Natural killer cell (primary cell): ENCODE data around the gene SEMA6B. TPM values are rescaled to one million over a fixed set of nuclear protein-coding genes. Genes with fewer than 3 reads are reported as not detected.

Experiments
- ATAC-seq, 3 donors: fragments of 150-1000 bp in 2 of 3; fragments of 200-7000 bp in 1 of 3; cut with Tn5 transposase; 1 replicate in 1 of 3; 2 replicates in 2 of 3; pipeline ENCODE4 v1.10.0; 2021; ENCODE audit warnings: mild to moderate bottlenecking in 2 of 3, moderate library complexity in 2 of 3
- DNase-seq, 2 donors: peaks; one replicate each; pipeline versions ENCODE4 v3.0.0 to v3.0.0-alpha.2; 2013 to 2021; ENCODE audit warnings: mixed read lengths in 1 of 2
- H3K27ac ChIP-seq: one replicate; pipeline ENCODE4 v1.5.1; 2013; ENCODE audit warnings: mild to moderate bottlenecking, low read length
- H3K27me3 ChIP-seq: one replicate; pipeline ENCODE4 v1.6.1; 2013; ENCODE audit warnings: low read length; ENCODE audit not compliant: control insufficient read depth, insufficient read depth
- H3K36me3 ChIP-seq: one replicate; pipeline ENCODE4 v1.6.1; 2013; ENCODE audit warnings: low read length; ENCODE audit not compliant: control insufficient read depth, insufficient read depth
- H3K4me1 ChIP-seq: one replicate; pipeline ENCODE4 v1.6.1; 2013; ENCODE audit warnings: low read length; ENCODE audit not compliant: control insufficient read depth, insufficient read depth
- H3K4me3 ChIP-seq: one replicate; pipeline ENCODE4 v1.5.1; 2013; ENCODE audit warnings: low read length
- H3K9me3 ChIP-seq: one replicate; pipeline ENCODE4 v1.6.1; 2013; ENCODE audit warnings: low read length; ENCODE audit not compliant: control insufficient read depth, insufficient read depth
- H3K27ac Mint-ChIP-seq, 2 donors: one replicate each; pipeline ENCODE4 v1.8.0; 2022; ENCODE audit warnings: mild to moderate bottlenecking in 2 of 2, mixed read lengths in 2 of 2, moderate library complexity in 1 of 2
- H3K27me3 Mint-ChIP-seq, 2 donors: one replicate each; pipeline ENCODE4 v1.8.0; 2022; ENCODE audit warnings: low read depth in 2 of 2, mixed read lengths in 2 of 2
- H3K36me3 Mint-ChIP-seq: one replicate; pipeline ENCODE4 v1.8.0; 2022; ENCODE audit warnings: mixed read lengths
- H3K4me1 Mint-ChIP-seq, 2 donors: one replicate each; pipeline ENCODE4 v1.8.0; 2022; ENCODE audit warnings: mixed read lengths in 2 of 2
- H3K4me3 Mint-ChIP-seq: one replicate; pipeline ENCODE4 v1.8.0; 2022; ENCODE audit warnings: mild to moderate bottlenecking, moderate library complexity, mixed read lengths
- H3K9me3 Mint-ChIP-seq, 2 donors: one replicate each; pipeline ENCODE4 v1.8.0; 2022; ENCODE audit warnings: mixed read lengths in 2 of 2
- WGBS: methylation state at CpG from one replicate; pipeline ENCODE4 v1.1.7; 2013; ENCODE audit warnings: missing lambda C conversion rate; ENCODE audit not compliant: insufficient coverage; 5-methylcytosine and 5-hydroxymethylcytosine counted together
- intact Hi-C: fragments of 100-400 bp; cut with micrococcal nuclease; formaldehyde crosslinking; loops from one replicate; pipeline ENCODE4 v1.14.2; 2022
- total RNA-seq, 4 donors: library from RNA; stranded (reverse); fragments of 120-200 nt in 1 of 4; gene quantifications; one replicate each; pipeline versions ENCODE4 v1.2.3 to v1.2.4, GENCODE V29; 2013 to 2022
- TF ChIP-seq, protein P1 (sequence below): fragments of 200-600 bp; IDR thresholded peaks from one replicate; pipeline ENCODE4 v1.8.0; 2022; ENCODE audit warnings: antibody characterized with exemption

The SEMA6B gene
- total RNA-seq, 3 donors from 2014 or later (not counting 1 experiment from before 2014, with no cell fraction given) = 0.50 to 5.4 TPM; not detected in 1

DNA sequence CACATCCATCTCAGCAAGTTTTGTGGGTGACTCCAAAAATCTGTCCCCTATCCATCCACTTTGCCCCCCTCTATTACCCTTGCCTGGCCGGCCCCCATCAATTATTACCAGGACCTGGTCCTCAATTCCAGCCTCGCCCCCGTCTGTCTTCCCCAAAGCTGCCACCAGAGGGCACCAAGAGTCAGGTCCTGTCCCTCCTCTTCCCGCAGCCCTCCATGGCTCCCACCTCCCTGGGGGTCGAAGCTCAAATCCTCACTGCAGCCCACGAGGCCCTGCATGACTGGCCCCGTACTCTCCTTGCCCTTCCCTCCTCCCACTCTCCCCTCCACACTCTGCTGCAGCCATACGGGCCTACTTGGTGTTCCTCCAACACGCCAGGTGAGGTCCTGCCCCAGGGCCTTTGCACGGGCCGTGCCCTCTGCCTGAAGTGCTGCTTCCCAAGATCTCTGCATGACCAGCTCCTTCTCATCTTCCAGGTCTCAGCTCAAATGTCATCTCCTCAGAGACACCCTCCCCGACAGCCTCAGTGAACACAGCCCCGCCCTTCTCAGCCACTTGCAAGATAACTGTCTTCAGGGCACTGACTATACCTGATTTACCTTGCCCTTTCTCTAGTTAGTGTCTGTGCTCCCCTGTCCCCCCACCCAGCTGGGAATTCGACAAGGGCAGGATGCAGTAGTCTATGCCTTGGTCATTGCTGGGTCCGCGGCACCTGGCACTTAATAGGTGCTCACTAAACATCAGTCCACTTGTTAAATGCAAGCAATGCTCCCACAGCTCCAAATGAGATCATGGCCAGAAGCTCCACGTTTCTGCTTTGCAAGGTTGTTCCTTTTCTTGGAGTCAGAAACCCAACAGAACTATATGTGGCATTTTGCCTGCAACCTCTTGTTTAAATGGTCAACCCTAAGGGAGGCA is 16.8 kb upstream of the SEMA6B start:
- DNase-seq = peak; percentile 62 to 77
- no peaks in the 10 kb centered on the region for H3K9me3 Mint-ChIP-seq
- TF ChIP-seq, protein P1, sequence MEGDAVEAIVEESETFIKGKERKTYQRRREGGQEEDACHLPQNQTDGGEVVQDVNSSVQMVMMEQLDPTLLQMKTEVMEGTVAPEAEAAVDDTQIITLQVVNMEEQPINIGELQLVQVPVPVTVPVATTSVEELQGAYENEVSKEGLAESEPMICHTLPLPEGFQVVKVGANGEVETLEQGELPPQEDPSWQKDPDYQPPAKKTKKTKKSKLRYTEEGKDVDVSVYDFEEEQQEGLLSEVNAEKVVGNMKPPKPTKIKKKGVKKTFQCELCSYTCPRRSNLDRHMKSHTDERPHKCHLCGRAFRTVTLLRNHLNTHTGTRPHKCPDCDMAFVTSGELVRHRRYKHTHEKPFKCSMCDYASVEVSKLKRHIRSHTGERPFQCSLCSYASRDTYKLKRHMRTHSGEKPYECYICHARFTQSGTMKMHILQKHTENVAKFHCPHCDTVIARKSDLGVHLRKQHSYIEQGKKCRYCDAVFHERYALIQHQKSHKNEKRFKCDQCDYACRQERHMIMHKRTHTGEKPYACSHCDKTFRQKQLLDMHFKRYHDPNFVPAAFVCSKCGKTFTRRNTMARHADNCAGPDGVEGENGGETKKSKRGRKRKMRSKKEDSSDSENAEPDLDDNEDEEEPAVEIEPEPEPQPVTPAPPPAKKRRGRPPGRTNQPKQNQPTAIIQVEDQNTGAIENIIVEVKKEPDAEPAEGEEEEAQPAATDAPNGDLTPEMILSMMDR = peak; percentile 67
- Histone ChIP-seq H3K27ac (no peak overlapping the region), H3K36me3 (no peaks in the 10 kb centered on the region), H3K4me1 (peaks cover 4% of the 10 kb centered on the region), H3K9me3 (no peaks in the 10 kb centered on the region), H3K27me3 (peaks cover 14% of the 10 kb centered on the region), H3K4me3 (no peak overlapping the region)
- 59% methylated on average over 17 of the region's 17 CpGs for WGBS
- intact Hi-C loops = loop anchor here (1.0 to 10.0 kb wide), 2 partner anchors 60 to 229 kb away; no protein-coding TSS in a partner anchor
- H3K36me3 Mint-ChIP-seq = no peaks in the 10 kb centered on the region
- H3K27ac Mint-ChIP-seq = no peak overlapping the region
- ATAC-seq = peak; percentile 62 to 76 (median 71)
- H3K4me1 Mint-ChIP-seq = peaks cover 0 to 3% of the 10 kb centered on the region in 2 donors
- H3K27me3 Mint-ChIP-seq = peaks cover 21 to 32% of the 10 kb centered on the region in 2 donors
- H3K4me3 Mint-ChIP-seq = no peak overlapping the region

- Histone ChIP-seq H3K4me3 (no peak overlapping the region), H3K27me3 (peaks cover 14% of the 10 kb centered on the region), H3K4me1 (no peaks in the 10 kb centered on the region), H3K36me3 (no peaks in the 10 kb centered on the region), H3K9me3 (no peaks in the 10 kb centered on the region), H3K27ac (no peak overlapping the region)
- Mint-ChIP-seq H3K27ac (no peak overlapping the region), H3K27me3 (peaks cover 21 to 32% of the 10 kb centered on the region in 2 donors), H3K4me3 (no peak overlapping the region), H3K9me3 (no peaks in the 10 kb centered on the region), H3K36me3 (no peaks in the 10 kb centered on the region), H3K4me1 (peaks cover 0 to 3% of the 10 kb centered on the region in 2 donors)
- TF ChIP-seq, protein P1 = no peak
- intact Hi-C loops = loop anchor here (1.0 to 10.0 kb wide), 2 partner anchors 61 to 229 kb away; no protein-coding TSS in a partner anchor
- ATAC-seq (peak in 1 of 3 donors; percentile 15), DNase-seq (no peak)
- 30% methylated on average over 18 of the region's 19 CpGs for WGBS
These were observed 16.0 kb upstream of the SEMA6B start for GRCh38 chr19:4575267-4576015.

DNA sequence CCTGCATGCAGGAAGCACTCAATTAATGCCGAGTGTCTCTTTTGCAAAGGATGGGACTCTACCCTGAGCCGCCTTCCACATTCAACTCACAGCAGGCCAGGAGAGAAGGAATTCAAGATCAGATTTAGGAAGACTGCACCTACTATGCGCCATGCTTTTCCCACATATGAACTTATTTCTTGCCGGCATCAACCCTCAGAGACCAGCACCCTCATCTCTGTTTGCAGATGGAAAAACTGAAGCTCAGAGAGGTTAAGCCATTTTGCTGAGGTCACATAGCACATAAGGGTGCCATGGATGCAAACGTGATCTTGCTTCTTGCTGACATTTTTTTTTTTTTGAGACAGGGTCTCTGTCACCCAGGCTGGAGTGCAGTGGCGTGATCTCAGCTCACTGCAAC is 14.2 kb upstream of the SEMA6B start:
- Mint-ChIP-seq H3K4me1 (peaks cover 0 to 3% of the 10 kb centered on the region in 2 donors), H3K9me3 (no peaks in the 10 kb centered on the region), H3K27ac (no peak overlapping the region), H3K4me3 (no peak overlapping the region), H3K27me3 (peaks cover 14 to 19% of the 10 kb centered on the region in 2 donors), H3K36me3 (no peaks in the 10 kb centered on the region)
- no peaks in the 10 kb centered on the region for H3K9me3 ChIP-seq
- peaks cover 4% of the 10 kb centered on the region for H3K27me3 ChIP-seq
- no peak overlapping the region for H3K4me3 ChIP-seq
- 85% methylated on average over 6 of the region's 6 CpGs for WGBS
- H3K36me3 ChIP-seq = no peaks in the 10 kb centered on the region
- intact Hi-C loops = loop anchor here (10.0 kb wide), 1 partner anchor 231 kb away; no protein-coding TSS in a partner anchor
- no peaks in the 10 kb centered on the region for H3K4me1 ChIP-seq
- DNase-seq = no peak
- H3K27ac ChIP-seq = no peak overlapping the region
- no peak for ATAC-seq
- TF ChIP-seq, protein P1 = no peak
